Activated CD8-positive, alpha-beta T cell treated with anti-CD3 and anti-CD28 coated beads for 36 hours (primary cell): ENCODE results near the gene ADCY9. TPM values are rescaled to one million over a fixed set of nuclear protein-coding genes. Genes with fewer than 3 reads are reported as not detected.

Experiments
- ATAC-seq: fragments of 200-7000 bp; cut with Tn5 transposase; one replicate; pipeline ENCODE4 v1.10.0; 2021; ENCODE audit warnings: mild to moderate bottlenecking, moderate library complexity
- CTCF ChIA-PET: fragments of 350-600 bp; sonication (Branson Sonifier 250); formaldehyde crosslinking; loops from one replicate; lab custom pipeline; 2021; ENCODE audit warnings: antibody characterized with exemption; lab: Charles Lee
- POLR2A ChIA-PET: fragments of 350-600 bp; sonication (Branson Sonifier 250); formaldehyde crosslinking; loops from one replicate; lab custom pipeline; 2021; ENCODE audit warnings: antibody characterized with exemption; lab: Charles Lee
- DNase-seq: peaks from one replicate; pipeline ENCODE4 v3.0.0-alpha.2; 2020
- H3K27ac Mint-ChIP-seq: one replicate; pipeline ENCODE4 v1.8.0; 2021; ENCODE audit warnings: mild to moderate bottlenecking, mixed read lengths
- H3K27me3 Mint-ChIP-seq: one replicate; pipeline ENCODE4 v1.8.0; 2021; ENCODE audit warnings: mixed read lengths
- H3K36me3 Mint-ChIP-seq: one replicate; pipeline ENCODE4 v1.8.0; 2021; ENCODE audit warnings: low read depth, mixed read lengths
- H3K4me1 Mint-ChIP-seq: one replicate; pipeline ENCODE4 v1.8.0; 2021; ENCODE audit warnings: low read depth, mixed read lengths
- H3K4me3 Mint-ChIP-seq: one replicate; pipeline ENCODE4 v1.8.0; 2021; ENCODE audit warnings: mild to moderate bottlenecking, moderate library complexity, mixed read lengths
- H3K9me3 Mint-ChIP-seq: one replicate; pipeline ENCODE4 v1.8.0; 2021; ENCODE audit warnings: mixed read lengths
- intact Hi-C: fragments of 100-400 bp; cut with micrococcal nuclease; formaldehyde crosslinking; loops from one replicate; pipeline ENCODE4 v1.10.0; 2022
- total RNA-seq, 2 experiments: library from RNA; stranded (reverse); gene quantifications; one replicate each; pipeline ENCODE4 v1.2.3, GENCODE V29; 2021
- TF ChIP-seq, protein P1 (sequence below): fragments of 200-600 bp; IDR thresholded peaks from one replicate; pipeline ENCODE4 v1.8.0; 2022; ENCODE audit warnings: antibody characterized with exemption, mild to moderate bottlenecking

The ADCY9 gene
- total RNA-seq, 2 experiments from 2014 or later: 4.1 to 4.8 TPM

- TF ChIP-seq, protein P1, sequence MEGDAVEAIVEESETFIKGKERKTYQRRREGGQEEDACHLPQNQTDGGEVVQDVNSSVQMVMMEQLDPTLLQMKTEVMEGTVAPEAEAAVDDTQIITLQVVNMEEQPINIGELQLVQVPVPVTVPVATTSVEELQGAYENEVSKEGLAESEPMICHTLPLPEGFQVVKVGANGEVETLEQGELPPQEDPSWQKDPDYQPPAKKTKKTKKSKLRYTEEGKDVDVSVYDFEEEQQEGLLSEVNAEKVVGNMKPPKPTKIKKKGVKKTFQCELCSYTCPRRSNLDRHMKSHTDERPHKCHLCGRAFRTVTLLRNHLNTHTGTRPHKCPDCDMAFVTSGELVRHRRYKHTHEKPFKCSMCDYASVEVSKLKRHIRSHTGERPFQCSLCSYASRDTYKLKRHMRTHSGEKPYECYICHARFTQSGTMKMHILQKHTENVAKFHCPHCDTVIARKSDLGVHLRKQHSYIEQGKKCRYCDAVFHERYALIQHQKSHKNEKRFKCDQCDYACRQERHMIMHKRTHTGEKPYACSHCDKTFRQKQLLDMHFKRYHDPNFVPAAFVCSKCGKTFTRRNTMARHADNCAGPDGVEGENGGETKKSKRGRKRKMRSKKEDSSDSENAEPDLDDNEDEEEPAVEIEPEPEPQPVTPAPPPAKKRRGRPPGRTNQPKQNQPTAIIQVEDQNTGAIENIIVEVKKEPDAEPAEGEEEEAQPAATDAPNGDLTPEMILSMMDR: no peak
- intact Hi-C loops: no loop called here
- no peaks in the 10 kb centered on the region for H3K9me3 Mint-ChIP-seq
- ChIA-PET POLR2A (interaction anchor here (0.5 kb wide), 1 partner anchor 158 kb away, joined by 3 read pairs; no protein-coding TSS in a partner anchor), CTCF (no interaction called here)
- peaks cover 3% of the 10 kb centered on the region for H3K27me3 Mint-ChIP-seq
- ATAC-seq: no peak
- DNase-seq: no peak
- H3K4me3 Mint-ChIP-seq: no peak overlapping the region
- no peak overlapping the region for H3K27ac Mint-ChIP-seq
- H3K4me1 Mint-ChIP-seq: peaks cover 32% of the 10 kb centered on the region
- H3K36me3 Mint-ChIP-seq: peaks cover 2% of the 10 kb centered on the region
Observed at GRCh38 chr16:4085405-4085970, 30.8 kb downstream of the ADCY9 start.

GRCh38 chr16:4083347-4083870 lies 32.8 kb downstream of the ADCY9 start:
- Mint-ChIP-seq H3K4me1 (peaks cover 40% of the 10 kb centered on the region), H3K27ac (no peak overlapping the region), H3K27me3 (peaks cover 3% of the 10 kb centered on the region), H3K36me3 (peaks cover 9% of the 10 kb centered on the region), H3K4me3 (no peak overlapping the region), H3K9me3 (no peaks in the 10 kb centered on the region)
- POLR2A ChIA-PET: no interaction called here
- TF ChIP-seq, protein P1: no peak
- CTCF ChIA-PET: interaction anchor here (1.4 kb wide), 1 partner anchor 100 kb away, joined by 4 read pairs; no protein-coding TSS in a partner anchor
- no peak for DNase-seq
- no peak for ATAC-seq
- intact Hi-C loops: no loop called here

GRCh38 chr16:4082474-4083044 lies 33.7 kb downstream of the ADCY9 start:
- ChIA-PET CTCF (no interaction called here), POLR2A (interaction anchor here (1.5 kb wide), 1 partner anchor 11 kb away, joined by 4 read pairs; no protein-coding TSS in a partner anchor)
- ATAC-seq: peak; percentile 33
- intact Hi-C loops: no loop called here
- H3K27me3 Mint-ChIP-seq: peaks cover 3% of the 10 kb centered on the region
- H3K4me1 Mint-ChIP-seq: peaks cover 43% of the 10 kb centered on the region
- H3K36me3 Mint-ChIP-seq: peaks cover 9% of the 10 kb centered on the region
- no peak overlapping the region for H3K4me3 Mint-ChIP-seq
- peak; percentile 43 for DNase-seq
- no peak overlapping the region for H3K27ac Mint-ChIP-seq
- H3K9me3 Mint-ChIP-seq: no peaks in the 10 kb centered on the region
- TF ChIP-seq, protein P1: no peak

- TF ChIP-seq, protein P1: no peak
- peaks cover 9% of the 10 kb centered on the region for H3K36me3 Mint-ChIP-seq
- CTCF ChIA-PET: interaction anchor here (1.2 kb wide), 1 partner anchor 18 kb away, joined by 4 read pairs; no protein-coding TSS in a partner anchor
- H3K4me1 Mint-ChIP-seq: peaks cover 48% of the 10 kb centered on the region
- ATAC-seq (peak; percentile 73), DNase-seq (peak; percentile 75)
- POLR2A ChIA-PET: interaction anchor here (1.5 kb wide), 1 partner anchor 12 kb away, joined by 4 read pairs; no protein-coding TSS in a partner anchor
- H3K4me3 Mint-ChIP-seq: peak overlapping the region; percentile 48
- no peaks in the 10 kb centered on the region for H3K9me3 Mint-ChIP-seq
- intact Hi-C loops: no loop called here
- no peak overlapping the region for H3K27ac Mint-ChIP-seq
- peaks cover 3% of the 10 kb centered on the region for H3K27me3 Mint-ChIP-seq
Observed at GRCh38 chr16:4081521-4082021, 34.7 kb downstream of the ADCY9 start.

GRCh38 chr16:4081047-4081446 lies 35.2 kb downstream of the ADCY9 start:
- intact Hi-C loops: no loop called here
- Mint-ChIP-seq H3K36me3 (peaks cover 9% of the 10 kb centered on the region), H3K9me3 (no peaks in the 10 kb centered on the region), H3K27me3 (peaks cover 3% of the 10 kb centered on the region), H3K4me3 (peak overlapping the region; percentile 48), H3K27ac (no peak overlapping the region), H3K4me1 (peaks cover 48% of the 10 kb centered on the region)
- ChIA-PET CTCF (interaction anchor here (1.2 kb wide), 1 partner anchor 17 kb away, joined by 4 read pairs; no protein-coding TSS in a partner anchor), POLR2A (no interaction called here)
- ATAC-seq (peak; percentile 6), DNase-seq (no peak)
- TF ChIP-seq, protein P1: no peak
